ENCODE data around the gene TGFBR2.

The TGFBR2 gene

DNA sequence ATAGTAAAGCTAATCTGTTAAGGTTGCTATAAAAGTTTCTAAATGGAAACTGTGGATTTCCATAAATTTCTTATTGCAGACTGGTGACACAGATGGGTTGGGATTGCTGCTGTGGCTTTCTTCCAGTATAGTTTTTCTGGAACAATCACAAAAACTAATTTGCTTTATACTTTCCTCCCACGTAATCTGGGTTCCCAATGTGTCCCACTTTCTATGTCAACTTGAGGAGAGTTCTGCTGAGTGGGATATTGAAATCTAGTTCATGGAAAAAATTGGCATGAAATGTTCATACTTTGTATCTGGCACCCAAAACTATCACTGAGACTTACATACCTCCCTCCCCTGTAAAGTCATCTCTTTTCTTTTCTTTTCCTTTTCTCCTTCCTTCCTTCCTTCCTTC is 126.8 kb downstream of the TGFBR2 start:
- H3K4me3 ChIP-seq (ENCODE audit: low read depth, low read length), result no peak overlapping the region
- TF ChIP-seq, protein P1, sequence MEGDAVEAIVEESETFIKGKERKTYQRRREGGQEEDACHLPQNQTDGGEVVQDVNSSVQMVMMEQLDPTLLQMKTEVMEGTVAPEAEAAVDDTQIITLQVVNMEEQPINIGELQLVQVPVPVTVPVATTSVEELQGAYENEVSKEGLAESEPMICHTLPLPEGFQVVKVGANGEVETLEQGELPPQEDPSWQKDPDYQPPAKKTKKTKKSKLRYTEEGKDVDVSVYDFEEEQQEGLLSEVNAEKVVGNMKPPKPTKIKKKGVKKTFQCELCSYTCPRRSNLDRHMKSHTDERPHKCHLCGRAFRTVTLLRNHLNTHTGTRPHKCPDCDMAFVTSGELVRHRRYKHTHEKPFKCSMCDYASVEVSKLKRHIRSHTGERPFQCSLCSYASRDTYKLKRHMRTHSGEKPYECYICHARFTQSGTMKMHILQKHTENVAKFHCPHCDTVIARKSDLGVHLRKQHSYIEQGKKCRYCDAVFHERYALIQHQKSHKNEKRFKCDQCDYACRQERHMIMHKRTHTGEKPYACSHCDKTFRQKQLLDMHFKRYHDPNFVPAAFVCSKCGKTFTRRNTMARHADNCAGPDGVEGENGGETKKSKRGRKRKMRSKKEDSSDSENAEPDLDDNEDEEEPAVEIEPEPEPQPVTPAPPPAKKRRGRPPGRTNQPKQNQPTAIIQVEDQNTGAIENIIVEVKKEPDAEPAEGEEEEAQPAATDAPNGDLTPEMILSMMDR (IDR thresholded peaks at IDR 0.05; ENCODE audit: insufficient read depth, low read depth, low read length, missing control alignments), result no peak
- no peak for DNase-seq (ENCODE audit: low read depth)

DNA sequence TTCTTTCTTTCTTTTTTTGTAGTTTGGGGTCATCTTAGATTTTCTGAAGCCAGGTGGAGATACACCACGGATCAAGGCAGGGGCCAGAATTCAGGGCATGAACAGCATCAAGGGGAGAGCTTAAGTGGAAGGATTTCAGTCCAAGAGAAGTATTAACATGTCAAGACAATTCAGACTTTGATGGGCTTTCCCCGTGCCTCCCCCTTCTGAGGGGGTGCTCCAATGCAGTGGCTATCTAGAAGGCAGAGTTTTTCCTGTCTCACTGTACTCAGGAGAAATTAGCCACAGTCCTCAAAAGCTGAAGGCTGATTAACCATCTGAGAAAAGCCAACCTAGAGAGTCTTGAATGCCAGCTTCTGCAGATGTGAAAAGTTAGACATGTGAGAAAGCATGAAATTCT is 127.3 kb downstream of the TGFBR2 start:
- TF ChIP-seq, protein P1 (IDR thresholded peaks at IDR 0.05; ENCODE audit: insufficient read depth, low read depth, low read length, missing control alignments), result no peak
- no peak overlapping the region for H3K4me3 ChIP-seq (ENCODE audit: low read depth, low read length)
- no peak for DNase-seq (ENCODE audit: low read depth)

DNA sequence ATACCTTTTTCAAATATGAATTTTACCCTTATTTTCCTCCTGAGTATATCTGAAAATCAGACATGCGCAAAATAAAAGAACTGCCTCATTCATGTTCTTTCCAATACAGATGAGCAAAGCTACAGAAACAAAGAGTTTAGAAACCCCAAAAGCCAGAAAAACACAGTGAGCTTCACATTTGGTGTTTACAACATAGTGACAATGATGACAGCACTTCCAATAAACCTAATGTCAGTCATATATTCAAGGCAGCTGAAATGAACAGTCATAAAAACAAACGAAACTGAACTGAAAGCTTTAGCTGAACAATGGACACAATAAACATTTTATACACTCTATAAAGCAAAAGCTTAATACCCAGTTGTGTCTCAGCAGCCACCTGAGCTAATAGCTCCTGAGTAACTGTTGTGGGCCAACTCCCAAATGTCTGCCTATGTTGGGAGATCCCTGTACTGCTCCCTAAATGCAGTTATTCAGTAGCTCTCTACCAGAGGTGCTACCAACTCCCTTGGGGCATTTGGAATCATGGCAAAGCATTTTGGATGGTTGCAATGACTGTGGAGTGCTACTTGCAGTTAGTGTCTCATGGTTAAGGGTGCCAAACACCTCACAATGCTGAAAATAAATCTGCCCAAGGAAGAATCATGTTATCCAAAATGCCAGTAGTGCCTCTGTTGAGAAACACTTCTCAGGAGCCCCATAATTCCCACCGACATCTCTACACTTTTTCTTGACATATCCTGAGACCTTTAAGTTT is 131.5 kb downstream of the TGFBR2 start:
- TF ChIP-seq, protein P1 (IDR thresholded peaks at IDR 0.05; ENCODE audit: insufficient read depth, low read depth, low read length, missing control alignments), result no peak
- DNase-seq (ENCODE audit: low read depth), result no peak

DNA sequence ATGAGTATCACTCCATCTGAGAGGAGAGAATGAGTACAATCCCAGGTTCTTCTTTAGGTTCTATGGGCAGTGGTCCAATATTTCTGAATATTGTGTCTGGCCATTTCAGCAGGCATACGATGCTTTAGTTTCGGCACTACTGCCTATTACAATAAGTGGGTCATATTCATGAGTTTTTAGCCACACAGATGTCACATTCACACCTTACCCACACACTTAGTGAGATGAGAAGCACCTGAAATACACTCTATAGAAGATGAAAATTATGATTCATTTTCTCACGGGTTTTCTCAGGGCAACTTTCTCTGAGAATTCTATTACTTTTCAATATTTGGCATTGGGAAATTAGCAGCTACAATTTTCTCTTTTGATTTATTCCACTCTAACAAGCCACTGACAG is 132.2 kb downstream of the TGFBR2 start:
- TF ChIP-seq, protein P1 (IDR thresholded peaks at IDR 0.05; ENCODE audit: insufficient read depth, low read depth, low read length, missing control alignments), result no peak
- no peak for DNase-seq (ENCODE audit: low read depth)
- H3K4me3 ChIP-seq (ENCODE audit: low read depth, low read length), result no peak overlapping the region

More for the DNA sequence above, 131.5 kb downstream of the TGFBR2 start:
- no peak overlapping the region for H3K4me3 ChIP-seq (ENCODE audit: low read depth, low read length)

DNA sequence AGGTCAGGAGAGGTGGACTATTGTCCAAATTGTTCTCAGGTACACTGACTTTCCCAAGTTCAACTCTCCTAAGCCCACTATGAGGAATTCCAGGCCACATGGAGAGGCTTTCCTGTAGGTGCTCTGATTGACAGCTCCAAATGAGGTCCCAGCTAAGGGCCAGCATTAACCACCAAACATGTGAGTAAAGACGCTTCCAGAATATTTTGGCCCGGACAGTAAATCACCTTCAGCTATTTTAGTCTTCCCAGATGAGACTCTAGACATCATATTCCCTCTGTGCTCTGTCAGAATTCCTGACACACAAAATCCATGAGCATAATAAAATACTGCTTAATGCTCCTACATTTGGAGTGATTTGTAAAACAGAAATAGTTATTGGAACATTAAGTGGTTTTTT is 135.5 kb downstream of the TGFBR2 start:
- no peak for DNase-seq (ENCODE audit: low read depth)
- H3K4me3 ChIP-seq (ENCODE audit: low read depth, low read length), result no peak overlapping the region
- TF ChIP-seq, protein P1 (IDR thresholded peaks at IDR 0.05; ENCODE audit: insufficient read depth, low read depth, low read length, missing control alignments), result no peak

DNA sequence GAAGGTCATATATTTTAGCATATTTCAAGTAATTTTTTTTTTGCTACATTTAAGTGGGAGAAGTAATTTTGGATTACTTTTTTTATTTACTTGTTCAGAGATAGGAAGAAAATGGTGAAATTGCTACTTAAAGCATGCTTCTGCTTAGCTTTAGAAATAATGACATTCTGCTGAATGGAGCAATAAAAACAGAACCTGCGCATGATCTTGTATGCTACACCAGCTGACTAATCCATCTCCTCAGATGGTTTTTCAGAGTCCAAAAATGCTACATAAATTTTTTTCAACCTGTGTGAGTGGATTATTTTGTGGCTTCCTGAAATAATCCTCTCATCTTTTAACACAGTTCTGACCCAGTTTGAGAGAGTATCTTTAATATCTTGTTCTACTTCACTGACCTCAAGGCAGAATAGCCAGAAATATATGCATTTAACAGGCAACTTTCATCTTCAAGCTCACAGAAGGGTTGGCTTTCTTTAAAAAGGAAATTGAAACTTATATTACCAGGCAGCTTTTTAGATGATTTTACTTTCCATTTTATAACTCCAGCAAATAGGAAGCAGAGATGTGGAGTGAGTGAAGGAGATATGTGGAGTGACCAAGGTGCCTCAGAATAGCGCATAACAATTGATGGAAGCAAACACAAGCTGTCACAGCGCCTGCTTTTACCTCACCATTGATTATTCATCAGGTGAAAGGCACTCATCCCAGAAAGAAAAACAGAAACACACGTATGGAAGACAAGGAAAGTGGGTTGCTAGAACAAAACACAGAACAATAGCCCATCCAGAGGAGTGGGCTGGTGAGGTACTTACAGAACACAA is 136.6 kb downstream of the TGFBR2 start:
- no peak overlapping the region for H3K4me3 ChIP-seq (ENCODE audit: low read depth, low read length)
- no peak for DNase-seq (ENCODE audit: low read depth)
- TF ChIP-seq, protein P1 (IDR thresholded peaks at IDR 0.05; ENCODE audit: insufficient read depth, low read depth, low read length, missing control alignments), result no peak

All from GM12865 (cell line).